ENCODE measurements around the gene MPRIP.

MPRIP gene

GRCh38 chr17:17146786-17147406, 104.6 kb downstream of the MPRIP start:
- in situ Hi-C loops (cut with HindIII; ENCODE audit: low sequenced_read_pairs): no loop called here
- peak; percentile 28 for TF ChIP-seq CTCF (IDR thresholded peaks at IDR 0.05; ENCODE audit: low read depth, low read length)
- DNase-seq (ENCODE audit: low read depth, low spot score): no peak
- no peak overlapping the region for H3K4me3 ChIP-seq (ENCODE audit: low read depth, low read length)

- no peak overlapping the region for H3K4me3 ChIP-seq (ENCODE audit: low read depth, low read length)
- DNase-seq (ENCODE audit: low read depth, low spot score): peak; percentile 32
- no peak for TF ChIP-seq CTCF (IDR thresholded peaks at IDR 0.05; ENCODE audit: low read depth, low read length)
- in situ Hi-C loops (cut with HindIII; ENCODE audit: low sequenced_read_pairs): no loop called here
Measured at GRCh38 chr17:17147821-17148220, 105.6 kb downstream of the MPRIP start.

GRCh38 chr17:17149520-17150447, 107.5 kb downstream of the MPRIP start:
- DNase-seq (ENCODE audit: low read depth, low spot score): no peak
- in situ Hi-C loops (cut with HindIII; ENCODE audit: low sequenced_read_pairs): no loop called here

GRCh38 chr17:17150448-17150800, 108.2 kb downstream of the MPRIP start:
- in situ Hi-C loops (cut with HindIII; ENCODE audit: low sequenced_read_pairs): no loop called here
- no peak for DNase-seq (ENCODE audit: low read depth, low spot score)
- H3K4me3 ChIP-seq (ENCODE audit: low read depth, low read length): no peak overlapping the region
- TF ChIP-seq CTCF (IDR thresholded peaks at IDR 0.05; ENCODE audit: low read depth, low read length): no peak

More at GRCh38 chr17:17149520-17150447, 107.5 kb downstream of the MPRIP start:
- TF ChIP-seq CTCF (IDR thresholded peaks at IDR 0.05; ENCODE audit: low read depth, low read length): no peak
- no peak overlapping the region for H3K4me3 ChIP-seq (ENCODE audit: low read depth, low read length)

GRCh38 chr17:17151055-17151454, 108.8 kb downstream of the MPRIP start:
- peak; percentile 86 for DNase-seq (ENCODE audit: low read depth, low spot score)
- TF ChIP-seq CTCF (IDR thresholded peaks at IDR 0.05; ENCODE audit: low read depth, low read length): no peak
- no peak overlapping the region for H3K4me3 ChIP-seq (ENCODE audit: low read depth, low read length)
- in situ Hi-C loops (cut with HindIII; ENCODE audit: low sequenced_read_pairs): no loop called here

GRCh38 chr17:17151541-17151940, 109.3 kb downstream of the MPRIP start:
- no peak for TF ChIP-seq CTCF (IDR thresholded peaks at IDR 0.05; ENCODE audit: low read depth, low read length)
- peak; percentile 56 for DNase-seq (ENCODE audit: low read depth, low spot score)
- in situ Hi-C loops (cut with HindIII; ENCODE audit: low sequenced_read_pairs): no loop called here
- no peak overlapping the region for H3K4me3 ChIP-seq (ENCODE audit: low read depth, low read length)

All from astrocyte of the spinal cord (primary cell).